Measurements from ENCODE around the gene APOB.

Gene APOB

DNA sequence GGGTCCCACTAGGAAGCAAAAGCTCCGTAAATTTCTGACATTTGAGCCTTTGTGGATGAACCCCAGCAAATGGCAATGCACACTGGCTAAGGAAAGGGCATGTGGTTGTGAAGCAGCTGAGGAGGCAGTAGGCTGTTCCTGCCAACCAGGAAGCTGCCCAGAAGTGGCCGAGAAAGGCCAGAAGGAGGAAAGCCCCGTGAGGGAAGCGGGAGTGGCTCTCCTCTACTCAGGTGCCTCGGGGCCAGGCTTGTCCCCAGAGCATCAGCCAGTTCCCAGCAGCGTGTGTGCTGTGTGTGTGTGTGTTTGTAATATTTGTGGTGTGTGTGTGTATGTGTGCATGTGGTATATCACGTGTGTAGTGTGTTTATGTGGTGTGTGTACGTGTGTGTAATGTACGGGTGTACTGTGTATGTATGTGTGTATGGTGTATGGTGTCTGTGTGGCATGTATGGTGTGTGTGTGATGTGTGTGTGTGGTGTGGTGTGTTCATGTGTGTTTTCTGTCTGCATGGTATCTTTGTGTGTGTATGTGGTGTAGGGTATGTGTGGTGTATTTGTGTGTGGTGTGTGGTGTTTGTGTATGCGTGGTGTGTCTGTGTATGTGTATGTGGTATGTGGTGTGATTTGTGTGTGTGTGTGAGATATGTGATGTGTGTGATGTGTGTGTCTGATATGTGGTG lies 90.6 kb downstream of the APOB start:
- H3K27ac Mint-ChIP-seq, result no peak overlapping the region
- H3K4me3 Mint-ChIP-seq, result no peak overlapping the region
- H3K36me3 Mint-ChIP-seq (ENCODE audit: low read depth), result no peaks in the 10 kb centered on the region
- H3K9me3 Mint-ChIP-seq, result no peaks in the 10 kb centered on the region
- H3K27me3 Mint-ChIP-seq, result peaks cover 13% of the 10 kb centered on the region
- no peaks in the 10 kb centered on the region for H3K4me1 Mint-ChIP-seq (ENCODE audit: low read depth)

Data from stimulated activated naive CD8-positive, alpha-beta T cell treated with anti-CD3 and anti-CD28 coated beads, Interleukin-15, Interleukin-2, amounts not matched to agents 100 ng/mL and 50 ng/mL, for 24 hours (primary cell).